H1 (cell line): Measurements from ENCODE around the gene CTTNBP2. TPM values are rescaled to one million over a fixed set of nuclear protein-coding genes. Genes with fewer than 3 reads are reported as not detected.

ENCODE experiments used
- BRCA1 ChIP-seq: IDR thresholded peaks from 2 replicates; pipeline ENCODE4 v1.6.1; 2012; ENCODE audit warnings: low read depth, low read length, improper control_type of control experiment
- CBX5 ChIP-seq: fragments of 300-800, 300-1000 bp; sonication (generic); IDR thresholded peaks from 2 replicates; pipeline ENCODE4 v1.7.1; 2016; ENCODE audit warnings: antibody characterized with exemption, low read length, low read depth
- SIX5 ChIP-seq: IDR thresholded peaks from 2 replicates; pipeline ENCODE4 v1.6.1; 2011; ENCODE audit warnings: mild to moderate bottlenecking, low read depth, low read length
- TAF7 ChIP-seq: optimal IDR thresholded peaks from 2 replicates; pipeline ENCODE3; 2011; ENCODE audit warnings: low read depth, mild to moderate bottlenecking, inconsistent platforms, low read length, moderate library complexity, borderline replicate concordance
- TEAD4 ChIP-seq: IDR thresholded peaks from 2 replicates; pipeline ENCODE4 v1.6.1; 2012; ENCODE audit warnings: low read depth, low read length, inconsistent platforms, mixed read lengths
- polyA plus RNA-seq, 7 experiments: library from polyadenylated mRNA; depleted of rRNA in 3 of 7; stranded (reverse) in 5 of 7; unstranded in 2 of 7; fragments of >200 nt in 5 of 7; fragments of 200-250 nt in 2 of 7; gene quantifications; 1 replicate in 5 of 7; 2 replicates in 1 of 7; 4 replicates in 1 of 7; pipeline versions ENCODE4 v1.2.1 to v1.2.3, GENCODE V29; 2011 to 2013; ENCODE audit warnings: missing spikeins in 2 of 7, mixed read lengths in 2 of 7
- total RNA-seq: library from RNA; stranded (reverse); fragmentation: NEBNext Ultra II Directional; extraction: Animal tissue kit (Norgen Biotek cat#: 25700); gene quantifications from 2 replicates; pipeline ENCODE4 v1.2.1, GENCODE V29; 2021
- TF ChIP-seq, protein P1 (sequence below): fragments of 300-600 bp; sonication (generic); IDR thresholded peaks from 2 replicates; pipeline ENCODE4 v1.7.1; 2012; ENCODE audit warnings: low read length, moderate library complexity, mild to moderate bottlenecking, inconsistent platforms; ENCODE audit not compliant: insufficient replicate concordance
- TF ChIP-seq, protein P2 (sequence below): IDR thresholded peaks from 2 replicates; pipeline ENCODE4 v1.6.1; 2012; ENCODE audit warnings: low read length, inconsistent platforms

Gene CTTNBP2
- total and polyA plus RNA-seq, 2 of the 8 experiments (the other 6 are each of a cell fraction or from before 2014, with no cell fraction given): 15.3 to 35.1 TPM

GRCh38 chr7:117730390-117730789 is 142.9 kb downstream of the CTTNBP2 start (continued):
- TF ChIP-seq, protein P1, sequence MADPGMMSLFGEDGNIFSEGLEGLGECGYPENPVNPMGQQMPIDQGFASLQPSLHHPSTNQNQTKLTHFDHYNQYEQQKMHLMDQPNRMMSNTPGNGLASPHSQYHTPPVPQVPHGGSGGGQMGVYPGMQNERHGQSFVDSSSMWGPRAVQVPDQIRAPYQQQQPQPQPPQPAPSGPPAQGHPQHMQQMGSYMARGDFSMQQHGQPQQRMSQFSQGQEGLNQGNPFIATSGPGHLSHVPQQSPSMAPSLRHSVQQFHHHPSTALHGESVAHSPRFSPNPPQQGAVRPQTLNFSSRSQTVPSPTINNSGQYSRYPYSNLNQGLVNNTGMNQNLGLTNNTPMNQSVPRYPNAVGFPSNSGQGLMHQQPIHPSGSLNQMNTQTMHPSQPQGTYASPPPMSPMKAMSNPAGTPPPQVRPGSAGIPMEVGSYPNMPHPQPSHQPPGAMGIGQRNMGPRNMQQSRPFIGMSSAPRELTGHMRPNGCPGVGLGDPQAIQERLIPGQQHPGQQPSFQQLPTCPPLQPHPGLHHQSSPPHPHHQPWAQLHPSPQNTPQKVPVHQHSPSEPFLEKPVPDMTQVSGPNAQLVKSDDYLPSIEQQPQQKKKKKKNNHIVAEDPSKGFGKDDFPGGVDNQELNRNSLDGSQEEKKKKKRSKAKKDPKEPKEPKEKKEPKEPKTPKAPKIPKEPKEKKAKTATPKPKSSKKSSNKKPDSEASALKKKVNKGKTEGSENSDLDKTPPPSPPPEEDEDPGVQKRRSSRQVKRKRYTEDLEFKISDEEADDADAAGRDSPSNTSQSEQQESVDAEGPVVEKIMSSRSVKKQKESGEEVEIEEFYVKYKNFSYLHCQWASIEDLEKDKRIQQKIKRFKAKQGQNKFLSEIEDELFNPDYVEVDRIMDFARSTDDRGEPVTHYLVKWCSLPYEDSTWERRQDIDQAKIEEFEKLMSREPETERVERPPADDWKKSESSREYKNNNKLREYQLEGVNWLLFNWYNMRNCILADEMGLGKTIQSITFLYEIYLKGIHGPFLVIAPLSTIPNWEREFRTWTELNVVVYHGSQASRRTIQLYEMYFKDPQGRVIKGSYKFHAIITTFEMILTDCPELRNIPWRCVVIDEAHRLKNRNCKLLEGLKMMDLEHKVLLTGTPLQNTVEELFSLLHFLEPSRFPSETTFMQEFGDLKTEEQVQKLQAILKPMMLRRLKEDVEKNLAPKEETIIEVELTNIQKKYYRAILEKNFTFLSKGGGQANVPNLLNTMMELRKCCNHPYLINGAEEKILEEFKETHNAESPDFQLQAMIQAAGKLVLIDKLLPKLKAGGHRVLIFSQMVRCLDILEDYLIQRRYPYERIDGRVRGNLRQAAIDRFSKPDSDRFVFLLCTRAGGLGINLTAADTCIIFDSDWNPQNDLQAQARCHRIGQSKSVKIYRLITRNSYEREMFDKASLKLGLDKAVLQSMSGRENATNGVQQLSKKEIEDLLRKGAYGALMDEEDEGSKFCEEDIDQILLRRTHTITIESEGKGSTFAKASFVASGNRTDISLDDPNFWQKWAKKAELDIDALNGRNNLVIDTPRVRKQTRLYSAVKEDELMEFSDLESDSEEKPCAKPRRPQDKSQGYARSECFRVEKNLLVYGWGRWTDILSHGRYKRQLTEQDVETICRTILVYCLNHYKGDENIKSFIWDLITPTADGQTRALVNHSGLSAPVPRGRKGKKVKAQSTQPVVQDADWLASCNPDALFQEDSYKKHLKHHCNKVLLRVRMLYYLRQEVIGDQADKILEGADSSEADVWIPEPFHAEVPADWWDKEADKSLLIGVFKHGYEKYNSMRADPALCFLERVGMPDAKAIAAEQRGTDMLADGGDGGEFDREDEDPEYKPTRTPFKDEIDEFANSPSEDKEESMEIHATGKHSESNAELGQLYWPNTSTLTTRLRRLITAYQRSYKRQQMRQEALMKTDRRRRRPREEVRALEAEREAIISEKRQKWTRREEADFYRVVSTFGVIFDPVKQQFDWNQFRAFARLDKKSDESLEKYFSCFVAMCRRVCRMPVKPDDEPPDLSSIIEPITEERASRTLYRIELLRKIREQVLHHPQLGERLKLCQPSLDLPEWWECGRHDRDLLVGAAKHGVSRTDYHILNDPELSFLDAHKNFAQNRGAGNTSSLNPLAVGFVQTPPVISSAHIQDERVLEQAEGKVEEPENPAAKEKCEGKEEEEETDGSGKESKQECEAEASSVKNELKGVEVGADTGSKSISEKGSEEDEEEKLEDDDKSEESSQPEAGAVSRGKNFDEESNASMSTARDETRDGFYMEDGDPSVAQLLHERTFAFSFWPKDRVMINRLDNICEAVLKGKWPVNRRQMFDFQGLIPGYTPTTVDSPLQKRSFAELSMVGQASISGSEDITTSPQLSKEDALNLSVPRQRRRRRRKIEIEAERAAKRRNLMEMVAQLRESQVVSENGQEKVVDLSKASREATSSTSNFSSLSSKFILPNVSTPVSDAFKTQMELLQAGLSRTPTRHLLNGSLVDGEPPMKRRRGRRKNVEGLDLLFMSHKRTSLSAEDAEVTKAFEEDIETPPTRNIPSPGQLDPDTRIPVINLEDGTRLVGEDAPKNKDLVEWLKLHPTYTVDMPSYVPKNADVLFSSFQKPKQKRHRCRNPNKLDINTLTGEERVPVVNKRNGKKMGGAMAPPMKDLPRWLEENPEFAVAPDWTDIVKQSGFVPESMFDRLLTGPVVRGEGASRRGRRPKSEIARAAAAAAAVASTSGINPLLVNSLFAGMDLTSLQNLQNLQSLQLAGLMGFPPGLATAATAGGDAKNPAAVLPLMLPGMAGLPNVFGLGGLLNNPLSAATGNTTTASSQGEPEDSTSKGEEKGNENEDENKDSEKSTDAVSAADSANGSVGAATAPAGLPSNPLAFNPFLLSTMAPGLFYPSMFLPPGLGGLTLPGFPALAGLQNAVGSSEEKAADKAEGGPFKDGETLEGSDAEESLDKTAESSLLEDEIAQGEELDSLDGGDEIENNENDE: no peak
- no peak for TF ChIP-seq TEAD4
- TF ChIP-seq SIX5: no peak
- TF ChIP-seq TAF7: no peak
- no peak for TF ChIP-seq BRCA1
- TF ChIP-seq, protein P2, sequence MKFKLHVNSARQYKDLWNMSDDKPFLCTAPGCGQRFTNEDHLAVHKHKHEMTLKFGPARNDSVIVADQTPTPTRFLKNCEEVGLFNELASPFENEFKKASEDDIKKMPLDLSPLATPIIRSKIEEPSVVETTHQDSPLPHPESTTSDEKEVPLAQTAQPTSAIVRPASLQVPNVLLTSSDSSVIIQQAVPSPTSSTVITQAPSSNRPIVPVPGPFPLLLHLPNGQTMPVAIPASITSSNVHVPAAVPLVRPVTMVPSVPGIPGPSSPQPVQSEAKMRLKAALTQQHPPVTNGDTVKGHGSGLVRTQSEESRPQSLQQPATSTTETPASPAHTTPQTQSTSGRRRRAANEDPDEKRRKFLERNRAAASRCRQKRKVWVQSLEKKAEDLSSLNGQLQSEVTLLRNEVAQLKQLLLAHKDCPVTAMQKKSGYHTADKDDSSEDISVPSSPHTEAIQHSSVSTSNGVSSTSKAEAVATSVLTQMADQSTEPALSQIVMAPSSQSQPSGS: no peak
- no peak for TF ChIP-seq CBX5
